GM18508 (cell line): ENCODE measurements around the gene TSHZ2.
"Not testable (repeated sequence)": the region's sequence is repeated elsewhere in the genome, so short reads cannot be mapped to it uniquely, and the experiment has no call there.

Experiments
- ATAC-seq: cut with Tn5 transposase; IDR thresholded peaks from one replicate; pipeline ENCODE4 v1.9.1; 2021; ENCODE audit warnings: moderate number of reproducible peaks; ENCODE audit not compliant: insufficient read depth, unreplicated experiment

Gene TSHZ2

GRCh38 chr20:53080687-53080962 lies 108.5 kb downstream of the TSHZ2 start:
- no peak for ATAC-seq

DNA sequence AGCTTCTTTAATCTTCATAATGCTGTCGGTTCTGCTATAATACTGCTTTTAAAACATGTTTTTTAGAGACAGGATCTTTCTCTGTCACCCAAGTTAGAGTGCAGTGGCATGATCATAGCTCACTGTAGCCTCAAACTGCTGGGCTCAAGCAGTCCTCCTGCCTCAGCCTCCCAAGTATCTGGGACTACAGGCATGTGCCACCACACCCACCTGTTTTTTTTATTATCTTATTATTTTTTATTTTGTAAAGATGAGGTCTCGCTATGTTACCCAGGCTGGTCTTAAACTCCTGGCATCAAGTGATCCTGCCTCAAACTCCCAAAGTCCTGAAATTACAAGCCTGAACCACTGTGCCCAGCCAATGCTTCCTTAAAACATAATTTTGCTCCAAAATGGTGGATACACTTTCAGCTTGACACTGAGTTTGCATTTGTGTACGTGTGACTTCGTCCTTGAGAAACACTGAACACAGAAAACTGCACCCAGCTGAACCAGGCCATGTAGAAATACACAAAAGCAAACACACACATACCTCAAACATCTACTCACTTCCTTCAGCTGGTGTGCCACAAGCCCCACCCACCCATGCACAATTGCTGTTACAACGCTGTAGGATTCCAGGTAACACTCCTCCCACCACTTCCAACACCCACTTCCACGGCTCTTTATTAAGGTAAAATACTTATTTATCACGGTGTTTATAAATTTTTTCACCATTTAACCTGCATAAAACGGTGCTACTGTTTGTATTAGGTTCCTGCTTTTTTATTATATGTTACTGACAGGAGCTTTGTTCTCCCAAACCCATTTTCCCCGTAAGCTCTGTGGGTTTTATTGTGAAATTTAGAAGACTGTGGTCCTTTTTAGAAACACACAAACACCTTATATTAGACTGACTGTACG lies 109.1 kb downstream of the TSHZ2 start:
- ATAC-seq: no peak

- ATAC-seq: no peak
Measured at GRCh38 chr20:53081916-53082863, 110.0 kb downstream of the TSHZ2 start.

- no peak for ATAC-seq
Measured at GRCh38 chr20:53083411-53083810, 111.3 kb downstream of the TSHZ2 start.

- ATAC-seq: no peak
Measured at GRCh38 chr20:53084408-53084997, 112.3 kb downstream of the TSHZ2 start.

GRCh38 chr20:53085720-53086119 lies 113.6 kb downstream of the TSHZ2 start:
- no peak for ATAC-seq

DNA sequence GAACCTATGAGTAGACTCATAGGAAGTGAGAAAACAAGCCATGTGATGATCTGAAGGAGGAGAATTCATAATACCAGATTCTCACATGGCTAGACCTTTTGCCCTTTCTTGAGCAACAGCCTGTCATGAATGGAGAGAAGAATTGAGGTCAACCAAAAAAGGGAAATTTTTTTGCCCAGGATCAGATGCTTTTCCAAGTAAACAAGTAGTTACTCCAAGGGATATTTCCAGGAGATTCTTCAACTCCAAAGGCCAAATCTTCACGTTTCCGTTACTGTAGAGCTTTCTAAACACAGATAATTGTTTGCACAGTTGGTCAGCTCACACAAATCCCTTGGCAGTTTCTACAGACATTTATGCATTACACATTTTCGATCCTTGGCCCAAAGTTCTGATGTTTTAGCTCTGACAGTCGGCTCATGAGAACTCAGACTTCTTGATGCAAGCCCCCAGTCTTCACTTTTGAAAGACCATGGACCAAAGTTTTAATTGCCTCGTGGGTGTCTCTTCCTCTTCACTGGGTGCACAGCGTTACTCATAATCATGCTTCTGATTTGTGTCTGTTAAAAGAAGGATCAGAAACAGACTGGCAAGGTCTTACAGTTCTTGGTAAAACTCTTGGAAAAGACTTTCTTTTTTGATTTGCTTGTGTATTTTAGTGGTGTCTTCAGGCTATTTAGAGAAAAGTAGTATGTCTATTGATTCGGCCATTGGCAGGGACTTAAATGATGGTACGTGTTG lies 115.0 kb downstream of the TSHZ2 start:
- ATAC-seq: no peak

GRCh38 chr20:53088786-53089185 lies 116.6 kb downstream of the TSHZ2 start:
- no peak for ATAC-seq

DNA sequence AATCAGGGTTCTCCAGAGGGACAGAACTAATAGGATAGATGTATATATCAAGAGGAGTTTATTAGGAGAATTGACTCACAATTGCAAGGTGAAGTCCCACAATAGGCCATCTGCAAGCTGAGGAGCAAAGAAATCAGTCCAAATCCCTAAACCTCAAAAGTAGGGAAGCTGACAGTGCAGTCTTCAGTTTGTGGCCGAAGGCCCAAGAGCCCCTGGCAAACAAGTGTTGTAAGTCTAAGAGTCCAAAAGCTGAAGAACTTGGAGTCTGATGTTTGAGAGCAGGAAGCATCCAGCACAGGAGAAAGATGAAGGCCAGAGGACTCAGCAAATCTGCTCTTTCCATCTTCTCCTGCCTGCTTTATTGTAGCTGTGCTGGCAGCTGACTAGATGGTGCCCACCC lies 117.7 kb downstream of the TSHZ2 start:
- ATAC-seq: not testable (repeated sequence)

DNA sequence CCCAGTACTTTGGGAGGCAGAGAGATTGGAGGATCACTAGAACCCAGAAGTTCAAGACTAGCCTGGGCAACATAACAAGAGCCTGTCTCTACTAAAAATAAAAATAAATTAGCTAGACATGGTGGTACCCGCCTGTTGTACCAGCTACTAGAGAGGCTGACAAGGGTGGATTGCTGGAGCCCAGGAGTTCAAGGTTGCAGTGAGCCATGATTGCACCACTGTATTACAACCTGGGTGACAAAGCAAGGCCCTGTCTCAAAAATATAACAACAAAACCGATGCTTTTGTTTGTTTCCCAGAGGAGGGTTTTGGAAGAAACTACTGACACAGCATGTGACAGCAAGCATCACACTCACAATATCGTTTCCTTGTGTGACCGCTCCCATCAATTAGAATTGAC lies 119.6 kb downstream of the TSHZ2 start:
- ATAC-seq: no peak

DNA sequence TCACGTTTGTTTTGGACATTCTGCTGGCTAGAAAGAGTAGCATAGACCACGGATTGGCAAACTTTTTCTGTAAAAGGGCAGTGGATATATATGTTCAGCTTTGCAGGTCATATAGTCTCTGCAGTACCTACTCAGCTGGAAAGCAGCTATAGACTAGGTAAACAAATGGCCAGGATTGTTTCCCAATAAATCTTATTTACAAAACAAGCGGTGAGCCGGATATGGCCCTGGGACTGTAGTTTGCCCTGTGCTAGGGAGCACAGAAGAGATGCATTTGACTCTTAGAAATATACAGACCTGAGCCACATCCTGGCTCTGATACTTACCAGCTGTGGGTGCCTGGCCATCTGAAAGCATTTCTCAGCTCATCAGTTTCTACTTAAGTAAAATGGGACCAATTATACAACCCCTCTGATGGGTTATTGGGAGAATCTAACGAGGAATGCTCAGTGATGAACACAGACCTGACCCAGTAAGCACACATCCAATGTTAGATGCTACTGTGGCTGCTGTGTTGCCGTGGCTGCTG lies 120.7 kb downstream of the TSHZ2 start:
- no peak for ATAC-seq

DNA sequence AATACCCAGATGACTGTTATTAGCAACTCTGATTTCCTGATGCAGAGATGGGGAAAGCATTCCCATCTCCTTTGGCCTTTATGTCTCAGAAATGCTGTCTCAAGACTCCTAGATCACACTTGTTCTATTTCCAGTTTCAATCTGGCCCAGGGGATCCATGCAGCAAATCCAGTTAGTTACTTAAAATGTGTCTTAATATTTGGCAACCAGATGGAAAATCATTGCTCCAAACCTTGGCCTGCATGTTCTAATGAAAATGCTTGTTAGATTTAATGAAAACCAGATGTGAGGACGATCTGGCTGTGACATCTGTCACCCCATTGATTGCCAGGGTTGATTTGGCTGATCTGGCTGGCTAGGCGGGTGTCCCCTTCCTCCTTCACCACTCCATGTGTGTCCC lies 125.2 kb downstream of the TSHZ2 start:
- no peak for ATAC-seq

DNA sequence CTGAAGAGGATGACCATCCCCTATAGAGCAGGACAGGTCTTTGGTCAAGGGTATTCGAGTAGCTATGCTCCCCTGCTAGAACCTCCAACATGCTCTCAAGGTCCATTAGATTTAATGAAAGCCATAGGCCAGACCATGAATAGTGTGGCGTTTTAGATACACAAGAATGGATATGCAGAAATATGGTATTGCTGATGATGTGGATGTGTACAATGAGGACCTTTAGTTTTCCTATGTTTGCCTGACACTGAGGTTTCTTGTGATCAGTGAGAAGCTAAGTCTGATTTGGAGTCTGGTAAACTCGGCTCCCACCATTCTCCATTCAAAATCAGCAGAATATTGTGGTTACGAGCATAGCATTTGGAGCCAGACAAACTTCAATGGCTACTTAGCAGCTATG lies 125.6 kb downstream of the TSHZ2 start:
- no peak for ATAC-seq

- ATAC-seq: no peak
Measured at GRCh38 chr20:53098621-53099020, 126.5 kb downstream of the TSHZ2 start.

DNA sequence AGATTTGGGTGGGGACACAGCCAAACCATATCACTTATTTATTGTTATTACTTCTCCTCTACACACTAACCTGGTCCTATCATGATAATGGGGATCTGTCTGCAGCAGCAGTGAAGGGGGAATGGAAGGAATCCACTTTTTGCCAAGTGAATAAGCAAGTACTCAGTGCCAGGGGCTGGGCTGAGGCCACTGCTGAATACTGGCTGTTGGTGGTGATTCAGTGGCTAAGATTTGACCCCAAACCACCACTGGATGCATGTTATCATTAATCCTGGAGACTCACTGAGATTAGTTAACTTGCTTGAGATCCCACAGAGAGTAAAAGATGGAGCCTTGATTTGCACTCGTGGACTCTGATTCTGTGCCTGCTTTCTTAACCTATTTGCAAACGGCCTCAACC lies 127.7 kb downstream of the TSHZ2 start:
- no peak for ATAC-seq

- no peak for ATAC-seq
Measured at GRCh38 chr20:53100476-53100911, 128.3 kb downstream of the TSHZ2 start.

DNA sequence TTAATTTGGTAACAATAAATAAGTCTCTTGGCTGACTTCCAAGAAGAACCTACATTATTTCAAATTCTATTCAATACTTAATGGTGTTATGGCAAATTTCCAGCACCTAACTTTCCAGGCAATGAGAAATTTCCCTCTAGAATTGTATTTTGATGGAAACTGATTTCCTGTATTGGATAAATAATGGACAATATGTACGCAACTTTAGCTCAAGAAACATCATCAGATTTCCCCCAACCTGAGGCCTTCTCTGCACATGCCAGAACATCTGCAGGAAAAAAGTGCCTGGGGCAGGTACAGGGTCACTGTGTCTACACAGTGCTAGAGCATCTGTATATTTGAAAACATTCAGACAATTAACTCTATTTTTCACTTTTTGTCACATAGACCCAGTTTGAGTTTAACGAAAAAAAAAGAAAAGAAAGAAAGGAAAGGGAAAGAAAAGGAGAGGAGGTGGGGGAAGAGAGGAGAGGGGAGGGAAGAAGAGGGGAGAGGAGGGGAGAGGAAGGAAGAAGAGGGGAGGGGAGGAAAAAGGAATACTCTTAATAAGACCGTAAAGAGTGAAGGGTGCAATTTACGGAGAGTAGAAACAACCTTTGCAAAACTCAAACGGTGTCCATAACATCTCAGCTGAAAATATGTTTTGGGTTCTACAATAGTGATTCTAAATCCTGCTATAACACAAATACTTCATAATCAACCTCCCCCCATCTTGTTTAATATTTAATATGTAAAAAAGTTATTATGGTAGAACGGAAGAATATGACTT lies 130.0 kb downstream of the TSHZ2 start:
- ATAC-seq: no peak

GRCh38 chr20:53103124-53103523 lies 131.0 kb downstream of the TSHZ2 start:
- ATAC-seq: no peak

DNA sequence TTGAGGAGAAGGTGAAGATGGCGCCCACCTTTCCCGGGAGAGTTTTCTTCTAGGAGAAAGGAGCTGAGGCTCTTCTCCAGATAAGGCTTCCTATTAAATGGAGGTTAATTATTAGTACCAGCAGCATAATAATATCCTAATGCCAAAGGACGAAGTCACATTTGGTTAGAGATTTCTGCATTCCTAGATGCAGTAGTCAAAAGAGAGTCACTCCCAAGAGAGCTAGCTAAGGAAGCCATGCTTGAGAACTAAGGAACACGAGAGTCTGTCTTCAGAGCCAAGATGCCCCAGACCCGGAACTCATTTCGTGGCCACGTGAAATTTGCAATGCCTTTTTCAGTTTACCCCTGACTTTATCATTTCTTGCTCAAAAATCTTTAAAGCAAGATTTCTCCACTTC lies 132.7 kb downstream of the TSHZ2 start:
- ATAC-seq: no peak
